WTC11 (cell line): Measurements from ENCODE around the gene ZSWIM3. TPM values are rescaled to one million over a fixed set of nuclear protein-coding genes. Genes with fewer than 3 reads are reported as not detected.
A peak's percentile ranks its signal among the peaks of the same experiment; 100 is the strongest.

Source experiments
- ATAC-seq: fragments of 200-7000 bp; cut with Tn5 transposase; 2 replicates; pipeline ENCODE4 v1.10.0; 2021; ENCODE audit warnings: mild to moderate bottlenecking, moderate library complexity
- CTCF ChIA-PET: fragments of 300-600 bp; sonication (Branson Sonifier 250); formaldehyde crosslinking; loops from one replicate; lab custom pipeline; 2021; ENCODE audit warnings: antibody characterized with exemption; lab: Charles Lee
- POLR2A ChIA-PET: fragments of 350-600 bp; sonication (Branson Sonifier 250); formaldehyde crosslinking; loops from one replicate; lab custom pipeline; 2021; ENCODE audit warnings: antibody characterized with exemption; lab: Charles Lee
- DNase-seq: peaks from one replicate; pipeline ENCODE4 v3.0.0; 2021; ENCODE audit warnings: low spot score
- H3K27ac Mint-ChIP-seq: 2 replicates; pipeline ENCODE4 v1.8.0; 2021; ENCODE audit warnings: mixed read lengths
- H3K27me3 Mint-ChIP-seq: 2 replicates; pipeline ENCODE4 v1.8.0; 2021; ENCODE audit warnings: low read depth, mild to moderate bottlenecking, moderate library complexity, mixed read lengths
- H3K36me3 Mint-ChIP-seq: 2 replicates; pipeline ENCODE4 v1.8.0; 2021; ENCODE audit warnings: mixed read lengths
- H3K4me1 Mint-ChIP-seq: 2 replicates; pipeline ENCODE4 v1.8.0; 2022; ENCODE audit warnings: mixed read lengths
- H3K4me3 Mint-ChIP-seq: 2 replicates; pipeline ENCODE4 v1.8.0; 2021; ENCODE audit warnings: mild to moderate bottlenecking, moderate library complexity, mixed read lengths
- H3K9me3 Mint-ChIP-seq: 2 replicates; pipeline ENCODE4 v1.8.0; 2021; ENCODE audit warnings: mixed read lengths
- CREB1 ChIP-seq: sonication (generic); formaldehyde crosslinking; IDR thresholded peaks from 2 replicates; pipeline ENCODE4 v1.8.0; 2023; ENCODE audit warnings: mild to moderate bottlenecking, missing genetic modification reagents
- CREM ChIP-seq: sonication (generic); formaldehyde crosslinking; IDR thresholded peaks from 2 replicates; pipeline ENCODE4 v1.8.1; 2022; ENCODE audit warnings: mild to moderate bottlenecking, missing genetic modification reagents, moderate library complexity
- ELF4 ChIP-seq: sonication (generic); formaldehyde crosslinking; IDR thresholded peaks from 2 replicates; pipeline ENCODE4 v1.8.1; 2022; ENCODE audit warnings: low read depth, mild to moderate bottlenecking, moderate library complexity, missing genetic modification reagents
- GABPB1 ChIP-seq: sonication (generic); formaldehyde crosslinking; IDR thresholded peaks from 2 replicates; pipeline ENCODE4 v1.8.1; 2023; ENCODE audit warnings: mild to moderate bottlenecking, missing genetic modification reagents
- HMGA2 ChIP-seq: fragments of 250-450 bp; sonication (Bioruptor Pico); IDR thresholded peaks from 2 replicates; pipeline ENCODE4 v1.4.0; 2021; ENCODE audit warnings: mild to moderate bottlenecking, moderate library complexity
- MXD4 ChIP-seq: fragments of 250-450 bp; sonication (Bioruptor Pico); IDR thresholded peaks from 2 replicates; pipeline ENCODE4 v1.8.0; 2021; ENCODE audit warnings: mild to moderate bottlenecking, moderate library complexity, borderline replicate concordance
- NFATC4 ChIP-seq: fragments of 250-450 bp; sonication (Bioruptor Pico); IDR thresholded peaks from 2 replicates; pipeline ENCODE4 v1.9.0; 2021; ENCODE audit warnings: mild to moderate bottlenecking
- NR1H2 ChIP-seq: sonication (generic); formaldehyde crosslinking; IDR thresholded peaks from 2 replicates; pipeline ENCODE4 v1.9.0; 2021; ENCODE audit warnings: mild to moderate bottlenecking, moderate library complexity, missing genetic modification reagents
- OVOL2 ChIP-seq: fragments of 250-450 bp; sonication (Bioruptor Pico); IDR thresholded peaks from 2 replicates; pipeline ENCODE4 v1.9.0; 2021; ENCODE audit warnings: mild to moderate bottlenecking, borderline replicate concordance
- PRRX2 ChIP-seq: fragments of 250-450 bp; sonication (Bioruptor Pico); IDR thresholded peaks from 2 replicates; pipeline ENCODE4 v1.8.0; 2021; ENCODE audit warnings: mild to moderate bottlenecking
- SMAD3 ChIP-seq: sonication (generic); formaldehyde crosslinking; IDR thresholded peaks from 2 replicates; pipeline ENCODE4 v1.8.0; 2022; ENCODE audit warnings: missing genetic modification reagents, mild to moderate bottlenecking, borderline replicate concordance
- TCF7 ChIP-seq: sonication (generic); formaldehyde crosslinking; IDR thresholded peaks from 2 replicates; pipeline ENCODE4 v1.8.0; 2022; ENCODE audit warnings: mild to moderate bottlenecking, low read depth, missing genetic modification reagents, moderate library complexity
- USF1 ChIP-seq: sonication (generic); formaldehyde crosslinking; IDR thresholded peaks from 2 replicates; pipeline ENCODE4 v1.8.0; 2022; ENCODE audit warnings: mild to moderate bottlenecking, missing genetic modification reagents
- ZNF512 ChIP-seq: sonication (generic); formaldehyde crosslinking; IDR thresholded peaks from 2 replicates; pipeline ENCODE4 v1.8.1; 2022; ENCODE audit warnings: missing genetic modification reagents, borderline replicate concordance
- ZNF671 ChIP-seq: fragments of 250-450 bp; sonication (Bioruptor Pico); IDR thresholded peaks from 2 replicates; pipeline ENCODE4 v1.8.0; 2021; ENCODE audit warnings: mild to moderate bottlenecking
- total RNA-seq: library from RNA; stranded (reverse); gene quantifications from 3 replicates; pipeline ENCODE4 v1.2.3, GENCODE V29; 2021
- TF ChIP-seq, protein P1 (sequence below): sonication (generic); formaldehyde crosslinking; IDR thresholded peaks from 2 replicates; pipeline ENCODE4 v1.8.0; 2022; ENCODE audit warnings: mild to moderate bottlenecking, missing genetic modification reagents
- TF ChIP-seq, protein P2 (sequence below): sonication (generic); formaldehyde crosslinking; IDR thresholded peaks from 2 replicates; pipeline ENCODE4 v1.8.0; 2022; ENCODE audit warnings: mild to moderate bottlenecking, missing genetic modification reagents
- TF ChIP-seq, protein P3 (sequence below): fragments of 250-450 bp; sonication (Bioruptor Pico); IDR thresholded peaks from 2 replicates; pipeline ENCODE4 v2.1.2; 2022; ENCODE audit warnings: mild to moderate bottlenecking, moderate library complexity
- TF ChIP-seq, protein P4 (sequence below): sonication (generic); formaldehyde crosslinking; IDR thresholded peaks from 2 replicates; pipeline ENCODE4 v1.8.1; 2023; ENCODE audit warnings: mild to moderate bottlenecking, missing genetic modification reagents, moderate library complexity
- TF ChIP-seq, protein P5 (sequence below): fragments of 250-450 bp; sonication (Bioruptor Pico); IDR thresholded peaks from 2 replicates; pipeline ENCODE4 v1.8.0; 2021; ENCODE audit warnings: mild to moderate bottlenecking

Gene ZSWIM3
- total RNA-seq, 1 experiment from 2014 or later, result 3.4 TPM

DNA sequence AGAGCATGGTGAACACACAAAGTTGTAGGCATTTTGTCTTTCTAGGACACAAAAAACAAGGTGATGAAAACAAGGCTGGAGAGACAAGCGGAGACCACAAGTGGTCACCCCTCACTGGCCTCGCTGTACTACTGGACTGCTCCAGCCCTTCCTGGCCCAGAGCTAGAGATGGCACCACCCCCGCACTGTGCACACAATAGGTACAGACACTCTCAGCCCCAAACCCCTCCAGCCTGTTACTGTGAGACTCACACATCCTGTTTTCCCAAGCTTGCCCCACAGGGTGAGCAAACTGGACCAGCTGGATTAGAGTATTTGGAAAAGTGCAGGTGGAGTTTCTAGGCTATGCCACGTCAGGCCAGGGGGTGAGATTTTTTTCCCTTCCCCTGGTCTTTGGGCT is 15.2 kb downstream of the ZSWIM3 start:
- POLR2A ChIA-PET, result no interaction called here
- ATAC-seq, result no peak
- Mint-ChIP-seq H3K4me1 (no peaks in the 10 kb centered on the region), H3K9me3 (peaks cover 4% of the 10 kb centered on the region; the same call in 1 of the 2 replicates)
- TF ChIP-seq HMGA2 (CRISPR knock-in tag) (no peak), MXD4 (CRISPR knock-in tag) (no peak), ZNF671 (CRISPR knock-in tag) (no peak), CREB1 (CRISPR knock-in tag) (no peak), CREM (CRISPR knock-in tag) (no peak), SMAD3 (no peak), PRRX2 (CRISPR knock-in tag) (no peak), USF1 (CRISPR knock-in tag) (no peak), ELF4 (CRISPR knock-in tag) (no peak), OVOL2 (CRISPR knock-in tag) (no peak), ZNF512 (CRISPR knock-in tag) (no peak), NR1H2 (no peak), TCF7 (no peak), NFATC4 (no peak), GABPB1 (CRISPR knock-in tag) (no peak)
- TF ChIP-seq, protein P1, sequence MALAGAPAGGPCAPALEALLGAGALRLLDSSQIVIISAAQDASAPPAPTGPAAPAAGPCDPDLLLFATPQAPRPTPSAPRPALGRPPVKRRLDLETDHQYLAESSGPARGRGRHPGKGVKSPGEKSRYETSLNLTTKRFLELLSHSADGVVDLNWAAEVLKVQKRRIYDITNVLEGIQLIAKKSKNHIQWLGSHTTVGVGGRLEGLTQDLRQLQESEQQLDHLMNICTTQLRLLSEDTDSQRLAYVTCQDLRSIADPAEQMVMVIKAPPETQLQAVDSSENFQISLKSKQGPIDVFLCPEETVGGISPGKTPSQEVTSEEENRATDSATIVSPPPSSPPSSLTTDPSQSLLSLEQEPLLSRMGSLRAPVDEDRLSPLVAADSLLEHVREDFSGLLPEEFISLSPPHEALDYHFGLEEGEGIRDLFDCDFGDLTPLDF, result no peak
- TF ChIP-seq, protein P2, sequence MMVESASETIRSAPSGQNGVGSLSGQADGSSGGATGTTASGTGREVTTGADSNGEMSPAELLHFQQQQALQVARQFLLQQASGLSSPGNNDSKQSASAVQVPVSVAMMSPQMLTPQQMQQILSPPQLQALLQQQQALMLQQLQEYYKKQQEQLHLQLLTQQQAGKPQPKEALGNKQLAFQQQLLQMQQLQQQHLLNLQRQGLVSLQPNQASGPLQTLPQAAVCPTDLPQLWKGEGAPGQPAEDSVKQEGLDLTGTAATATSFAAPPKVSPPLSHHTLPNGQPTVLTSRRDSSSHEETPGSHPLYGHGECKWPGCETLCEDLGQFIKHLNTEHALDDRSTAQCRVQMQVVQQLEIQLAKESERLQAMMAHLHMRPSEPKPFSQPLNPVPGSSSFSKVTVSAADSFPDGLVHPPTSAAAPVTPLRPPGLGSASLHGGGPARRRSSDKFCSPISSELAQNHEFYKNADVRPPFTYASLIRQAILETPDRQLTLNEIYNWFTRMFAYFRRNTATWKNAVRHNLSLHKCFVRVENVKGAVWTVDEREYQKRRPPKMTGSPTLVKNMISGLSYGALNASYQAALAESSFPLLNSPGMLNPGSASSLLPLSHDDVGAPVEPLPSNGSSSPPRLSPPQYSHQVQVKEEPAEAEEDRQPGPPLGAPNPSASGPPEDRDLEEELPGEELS (CRISPR knock-in tag), result no peak
- TF ChIP-seq, protein P3, sequence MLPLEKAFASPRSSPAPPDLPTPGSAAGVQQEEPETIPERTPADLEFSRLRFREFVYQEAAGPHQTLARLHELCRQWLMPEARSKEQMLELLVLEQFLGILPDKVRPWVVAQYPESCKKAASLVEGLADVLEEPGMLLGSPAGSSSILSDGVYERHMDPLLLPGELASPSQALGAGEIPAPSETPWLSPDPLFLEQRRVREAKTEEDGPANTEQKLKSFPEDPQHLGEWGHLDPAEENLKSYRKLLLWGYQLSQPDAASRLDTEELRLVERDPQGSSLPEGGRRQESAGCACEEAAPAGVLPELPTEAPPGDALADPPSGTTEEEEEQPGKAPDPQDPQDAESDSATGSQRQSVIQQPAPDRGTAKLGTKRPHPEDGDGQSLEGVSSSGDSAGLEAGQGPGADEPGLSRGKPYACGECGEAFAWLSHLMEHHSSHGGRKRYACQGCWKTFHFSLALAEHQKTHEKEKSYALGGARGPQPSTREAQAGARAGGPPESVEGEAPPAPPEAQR (CRISPR knock-in tag), result no peak
- TF ChIP-seq, protein P4, sequence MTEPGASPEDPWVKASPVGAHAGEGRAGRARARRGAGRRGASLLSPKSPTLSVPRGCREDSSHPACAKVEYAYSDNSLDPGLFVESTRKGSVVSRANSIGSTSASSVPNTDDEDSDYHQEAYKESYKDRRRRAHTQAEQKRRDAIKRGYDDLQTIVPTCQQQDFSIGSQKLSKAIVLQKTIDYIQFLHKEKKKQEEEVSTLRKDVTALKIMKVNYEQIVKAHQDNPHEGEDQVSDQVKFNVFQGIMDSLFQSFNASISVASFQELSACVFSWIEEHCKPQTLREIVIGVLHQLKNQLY (CRISPR knock-in tag), result no peak
- TF ChIP-seq, protein P5, sequence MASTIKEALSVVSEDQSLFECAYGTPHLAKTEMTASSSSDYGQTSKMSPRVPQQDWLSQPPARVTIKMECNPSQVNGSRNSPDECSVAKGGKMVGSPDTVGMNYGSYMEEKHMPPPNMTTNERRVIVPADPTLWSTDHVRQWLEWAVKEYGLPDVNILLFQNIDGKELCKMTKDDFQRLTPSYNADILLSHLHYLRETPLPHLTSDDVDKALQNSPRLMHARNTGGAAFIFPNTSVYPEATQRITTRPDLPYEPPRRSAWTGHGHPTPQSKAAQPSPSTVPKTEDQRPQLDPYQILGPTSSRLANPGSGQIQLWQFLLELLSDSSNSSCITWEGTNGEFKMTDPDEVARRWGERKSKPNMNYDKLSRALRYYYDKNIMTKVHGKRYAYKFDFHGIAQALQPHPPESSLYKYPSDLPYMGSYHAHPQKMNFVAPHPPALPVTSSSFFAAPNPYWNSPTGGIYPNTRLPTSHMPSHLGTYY (CRISPR knock-in tag), result no peak
- TF ChIP-seq, all 79 proteins: peak for 0
- Mint-ChIP-seq H3K36me3 (peaks cover 5% of the 10 kb centered on the region; the same call in 1 of the 2 replicates), H3K27ac (peak overlapping the region; percentile 10; the same call in 1 of the 2 replicates), H3K4me3 (no peak overlapping the region), H3K27me3 (no peaks in the 10 kb centered on the region)
- CTCF ChIA-PET, result interaction anchor here (0.5 to 1.8 kb wide), 5 partner anchors 9 to 327 kb away, joined by 3 to 9 read pairs (median 3); no protein-coding TSS in a partner anchor
- no peak for DNase-seq
